Ovary (tissue), 3 donors: ENCODE data around the gene PDE4D.

Experiments
- POLR2A ChIP-seq: fragments of 450-650 bp; IDR thresholded peaks from one replicate; pipeline ENCODE4 v1.6.1; 2017; ENCODE audit warnings: antibody characterized with exemption, mild to moderate bottlenecking, moderate library complexity
- TF ChIP-seq, protein P1 (sequence below), 3 donors: fragments of 450-650 bp in 2 of 3; fragments of 200-600 bp in 1 of 3; IDR thresholded peaks; one replicate each; pipeline versions ENCODE4 v1.5.1 to v1.8.0; 2016 to 2022; ENCODE audit warnings: antibody characterized with exemption in 3 of 3, mild to moderate bottlenecking in 1 of 3
- donor health status: DM: no; HTN: no; CAD: no.

DNA sequence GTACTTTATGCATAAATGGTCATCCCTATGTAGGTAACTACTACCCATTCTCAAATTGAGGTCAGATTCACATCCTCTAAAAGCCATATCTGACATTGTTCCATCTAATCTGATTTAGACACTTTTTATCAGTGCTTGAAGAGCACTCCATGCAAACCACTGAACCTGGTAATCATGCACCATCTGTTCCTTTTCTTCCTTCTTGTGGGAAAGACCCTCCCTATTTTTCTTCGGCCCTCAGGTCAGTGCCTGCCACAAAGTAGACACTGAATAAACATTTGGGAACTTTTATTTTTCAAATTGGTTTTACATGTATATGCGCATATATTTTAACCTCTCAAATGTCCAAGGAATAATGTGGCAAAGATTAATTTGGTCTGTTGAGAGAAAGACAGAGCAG is 26.0 kb upstream of the PDE4D start:
- TF ChIP-seq, protein P1, sequence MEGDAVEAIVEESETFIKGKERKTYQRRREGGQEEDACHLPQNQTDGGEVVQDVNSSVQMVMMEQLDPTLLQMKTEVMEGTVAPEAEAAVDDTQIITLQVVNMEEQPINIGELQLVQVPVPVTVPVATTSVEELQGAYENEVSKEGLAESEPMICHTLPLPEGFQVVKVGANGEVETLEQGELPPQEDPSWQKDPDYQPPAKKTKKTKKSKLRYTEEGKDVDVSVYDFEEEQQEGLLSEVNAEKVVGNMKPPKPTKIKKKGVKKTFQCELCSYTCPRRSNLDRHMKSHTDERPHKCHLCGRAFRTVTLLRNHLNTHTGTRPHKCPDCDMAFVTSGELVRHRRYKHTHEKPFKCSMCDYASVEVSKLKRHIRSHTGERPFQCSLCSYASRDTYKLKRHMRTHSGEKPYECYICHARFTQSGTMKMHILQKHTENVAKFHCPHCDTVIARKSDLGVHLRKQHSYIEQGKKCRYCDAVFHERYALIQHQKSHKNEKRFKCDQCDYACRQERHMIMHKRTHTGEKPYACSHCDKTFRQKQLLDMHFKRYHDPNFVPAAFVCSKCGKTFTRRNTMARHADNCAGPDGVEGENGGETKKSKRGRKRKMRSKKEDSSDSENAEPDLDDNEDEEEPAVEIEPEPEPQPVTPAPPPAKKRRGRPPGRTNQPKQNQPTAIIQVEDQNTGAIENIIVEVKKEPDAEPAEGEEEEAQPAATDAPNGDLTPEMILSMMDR (IDR thresholded peaks at IDR 0.05), result no peak
- TF ChIP-seq POLR2A, result no peak
